AG04450 (cell line): ENCODE results near the gene LFNG. TPM values are rescaled to one million over a fixed set of nuclear protein-coding genes. Genes with fewer than 3 reads are reported as not detected.

ENCODE experiments used
- CTCF ChIA-PET: fragments of 300-600, 350-600 bp; formaldehyde crosslinking; extraction: SDS; loops from one replicate; lab custom pipeline; 2022; ENCODE audit warnings: antibody characterized with exemption, inconsistent platforms; lab: Charles Lee
- POLR2A ChIA-PET: fragments of 350-600 bp; formaldehyde crosslinking; extraction: SDS; loops from one replicate; lab custom pipeline; 2021; ENCODE audit warnings: antibody characterized with exemption, inconsistent platforms; lab: Yijun Ruan, JAX
- DNase-seq: peaks from one replicate; pipeline ENCODE4 v3.0.0-alpha.2; 2011; ENCODE audit warnings: low read depth, low spot score
- H3K27ac ChIP-seq: one replicate; pipeline ENCODE4 v1.5.1; 2012; ENCODE audit warnings: low read depth, low read length, control low read depth
- H3K27me3 ChIP-seq: one replicate; pipeline ENCODE4 v1.6.0; 2012; ENCODE audit warnings: low read length; ENCODE audit not compliant: control insufficient read depth, insufficient read depth
- H3K4me3 ChIP-seq: 2 replicates; pipeline ENCODE4 v1.5.1; 2011; ENCODE audit warnings: mild to moderate bottlenecking, low read depth, low read length, control low read depth
- H3K9me3 ChIP-seq: 2 replicates; pipeline ENCODE4 v1.5.1; 2012; ENCODE audit warnings: low read length; ENCODE audit not compliant: control insufficient read depth, insufficient read depth
- CTCF ChIP-seq: IDR thresholded peaks from 2 replicates; pipeline ENCODE4 v1.5.1; 2011; ENCODE audit warnings: low read depth, low read length, control low read depth, inconsistent platforms
- polyA plus RNA-seq: library from polyadenylated mRNA; depleted of rRNA; stranded (reverse); fragments of >200 nt; gene quantifications from 2 replicates; pipeline ENCODE4 v1.2.3, GENCODE V29; 2011

LFNG gene
- polyA plus RNA-seq, 1 experiment, result 1.6 TPM

GRCh38 chr7:2568521-2569223 is 49.1 kb downstream of the LFNG start:
- ChIA-PET CTCF (interaction anchor here (0.6 to 1.5 kb wide), 4 partner anchors 9 to 298 kb away, joined by 3 to 8 read pairs (median 4); no protein-coding TSS in a partner anchor), POLR2A (no interaction called here)
- no peak for TF ChIP-seq CTCF
- no peak overlapping the region for H3K4me3 ChIP-seq
- no peaks in the 10 kb centered on the region for H3K27me3 ChIP-seq
- H3K27ac ChIP-seq, result no peak overlapping the region
- H3K9me3 ChIP-seq, result no peaks in the 10 kb centered on the region
- no peak for DNase-seq

- DNase-seq, result no peak
- CTCF ChIA-PET, result no interaction called here
- POLR2A ChIA-PET, result no interaction called here
Observed at GRCh38 chr7:2569421-2569820, 49.8 kb downstream of the LFNG start.

GRCh38 chr7:2570021-2570420 is 50.4 kb downstream of the LFNG start:
- H3K9me3 ChIP-seq, result no peaks in the 10 kb centered on the region
- no peak overlapping the region for H3K27ac ChIP-seq
- ChIA-PET POLR2A (no interaction called here), CTCF (no interaction called here)
- no peak overlapping the region for H3K4me3 ChIP-seq
- no peaks in the 10 kb centered on the region for H3K27me3 ChIP-seq
- DNase-seq, result no peak
- no peak for TF ChIP-seq CTCF

More at GRCh38 chr7:2569421-2569820, 49.8 kb downstream of the LFNG start:
- Histone ChIP-seq H3K9me3 (no peaks in the 10 kb centered on the region), H3K27me3 (no peaks in the 10 kb centered on the region), H3K4me3 (no peak overlapping the region), H3K27ac (no peak overlapping the region)
- TF ChIP-seq CTCF, result no peak

- no peak for TF ChIP-seq CTCF
- Histone ChIP-seq H3K4me3 (no peak overlapping the region), H3K27ac (no peak overlapping the region), H3K9me3 (no peaks in the 10 kb centered on the region; the same call in 1 of the 2 replicates), H3K27me3 (no peaks in the 10 kb centered on the region)
- DNase-seq, result no peak
- ChIA-PET CTCF (interaction anchor here (1.3 kb wide), 1 partner anchor 139 kb away, joined by 3 read pairs; no protein-coding TSS in a partner anchor), POLR2A (interaction anchor here (1.6 kb wide), 1 partner anchor 60 kb away, joined by 4 read pairs; the partner anchor contains the start of gene TTYH3)
Observed at GRCh38 chr7:2571409-2571808, 51.8 kb downstream of the LFNG start.
